ENCODE measurements around the gene RTN4R. TPM values are rescaled to one million over a fixed set of nuclear protein-coding genes. Genes with fewer than 3 reads are reported as not detected.

Gene RTN4R
- total and polyA plus RNA-seq, 3 donors from 2014 or later = 2.1 to 6.1 (median 5.1) TPM

DNA sequence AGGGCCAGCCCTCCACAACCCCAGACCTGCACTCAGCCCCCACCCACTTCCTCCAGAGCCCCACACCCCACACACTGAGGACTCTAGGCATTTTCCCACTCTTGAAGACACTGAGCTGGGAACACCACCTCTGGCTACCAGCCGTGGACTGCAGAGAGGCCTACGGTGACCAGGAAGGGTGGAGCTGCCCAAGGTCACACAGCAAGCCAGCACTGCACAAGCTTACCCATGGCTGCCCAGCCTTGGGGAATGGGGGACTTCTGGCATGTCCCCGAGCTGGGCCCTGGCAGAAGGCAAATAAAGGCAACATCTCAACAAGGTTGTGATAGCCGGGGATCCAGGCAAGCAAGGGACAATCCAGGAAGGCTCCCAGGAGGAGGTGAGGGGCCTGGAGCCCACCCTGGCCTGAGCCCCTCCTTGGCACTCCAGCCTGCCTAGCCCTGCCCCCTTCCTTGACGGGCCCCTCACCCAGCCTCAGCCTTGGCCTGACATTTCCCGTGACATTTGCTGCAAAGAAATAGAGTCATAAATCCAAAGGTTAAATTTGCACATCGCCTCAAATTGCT is 5.5 kb downstream of the RTN4R start:
- Histone ChIP-seq H3K4me1 (peaks cover 4% of the 10 kb centered on the region), H3K27me3 (no peaks in the 10 kb centered on the region), H3K4me3 (no peak overlapping the region), H3K9me3 (no peaks in the 10 kb centered on the region), H3K27ac (no peak overlapping the region), H3K36me3 (ENCODE audit: low read depth, missing control alignments) (no peaks in the 10 kb centered on the region)
- no peak for DNase-seq
- 70 to 94% methylated on average over 5 to 7 of the region's 7 CpGs for WGBS, 2 donors
- TF ChIP-seq, protein P1, sequence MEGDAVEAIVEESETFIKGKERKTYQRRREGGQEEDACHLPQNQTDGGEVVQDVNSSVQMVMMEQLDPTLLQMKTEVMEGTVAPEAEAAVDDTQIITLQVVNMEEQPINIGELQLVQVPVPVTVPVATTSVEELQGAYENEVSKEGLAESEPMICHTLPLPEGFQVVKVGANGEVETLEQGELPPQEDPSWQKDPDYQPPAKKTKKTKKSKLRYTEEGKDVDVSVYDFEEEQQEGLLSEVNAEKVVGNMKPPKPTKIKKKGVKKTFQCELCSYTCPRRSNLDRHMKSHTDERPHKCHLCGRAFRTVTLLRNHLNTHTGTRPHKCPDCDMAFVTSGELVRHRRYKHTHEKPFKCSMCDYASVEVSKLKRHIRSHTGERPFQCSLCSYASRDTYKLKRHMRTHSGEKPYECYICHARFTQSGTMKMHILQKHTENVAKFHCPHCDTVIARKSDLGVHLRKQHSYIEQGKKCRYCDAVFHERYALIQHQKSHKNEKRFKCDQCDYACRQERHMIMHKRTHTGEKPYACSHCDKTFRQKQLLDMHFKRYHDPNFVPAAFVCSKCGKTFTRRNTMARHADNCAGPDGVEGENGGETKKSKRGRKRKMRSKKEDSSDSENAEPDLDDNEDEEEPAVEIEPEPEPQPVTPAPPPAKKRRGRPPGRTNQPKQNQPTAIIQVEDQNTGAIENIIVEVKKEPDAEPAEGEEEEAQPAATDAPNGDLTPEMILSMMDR (IDR thresholded peaks at IDR 0.05) = no peak
- TF ChIP-seq POLR2A (IDR thresholded peaks at IDR 0.05) = no peak
- intact Hi-C loops (cut with DNase I; ENCODE audit: low total_unique reads) = no loop called here

DNA sequence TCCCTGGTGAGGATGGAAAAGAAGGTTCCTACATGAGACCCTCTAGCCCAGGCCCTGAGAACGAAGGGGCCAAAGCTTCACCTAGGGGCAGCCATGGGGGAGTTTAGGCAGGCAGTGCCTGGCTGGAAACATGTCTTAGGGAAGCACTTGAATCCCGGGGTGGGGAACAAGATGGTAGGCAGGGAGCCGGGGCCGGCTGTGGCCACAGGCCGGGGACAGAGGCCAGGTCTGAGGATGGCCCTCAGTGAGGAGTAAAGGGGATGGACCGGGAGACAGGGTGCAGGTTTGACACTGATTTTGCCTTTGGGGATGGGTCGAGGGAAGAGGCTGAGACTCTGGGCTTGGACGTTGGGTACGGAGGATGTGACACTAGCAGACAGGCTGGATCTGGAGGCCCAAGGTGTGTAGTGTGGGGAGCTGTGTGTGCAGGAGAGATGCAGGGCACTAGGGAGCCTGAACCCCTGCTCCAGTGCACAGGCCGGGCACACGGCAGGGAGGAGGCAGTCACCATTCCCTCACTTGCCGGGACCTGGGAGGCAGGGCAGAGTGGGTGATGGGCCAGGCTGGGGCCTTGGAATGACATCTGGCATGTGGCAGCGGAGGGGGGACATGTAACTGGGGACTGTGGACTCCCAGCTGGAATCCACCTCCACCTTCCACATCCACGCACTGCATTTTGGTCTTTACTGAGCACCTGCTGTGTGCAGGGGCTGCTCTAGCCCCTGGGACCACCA is 6.1 kb downstream of the RTN4R start:
- 90 to 92% methylated on average over 13 to 14 of the region's 14 CpGs for WGBS, 2 donors
- H3K9me3 ChIP-seq = no peaks in the 10 kb centered on the region
- DNase-seq = no peak
- H3K4me1 ChIP-seq = no peaks in the 10 kb centered on the region
- no peak overlapping the region for H3K4me3 ChIP-seq
- intact Hi-C loops (cut with DNase I; ENCODE audit: low total_unique reads) = no loop called here
- no peaks in the 10 kb centered on the region for H3K36me3 ChIP-seq (ENCODE audit: low read depth, missing control alignments)
- no peaks in the 10 kb centered on the region for H3K27me3 ChIP-seq
- H3K27ac ChIP-seq = no peak overlapping the region
- TF ChIP-seq POLR2A (IDR thresholded peaks at IDR 0.05) = no peak
- TF ChIP-seq, protein P1 (IDR thresholded peaks at IDR 0.05) = no peak

DNA sequence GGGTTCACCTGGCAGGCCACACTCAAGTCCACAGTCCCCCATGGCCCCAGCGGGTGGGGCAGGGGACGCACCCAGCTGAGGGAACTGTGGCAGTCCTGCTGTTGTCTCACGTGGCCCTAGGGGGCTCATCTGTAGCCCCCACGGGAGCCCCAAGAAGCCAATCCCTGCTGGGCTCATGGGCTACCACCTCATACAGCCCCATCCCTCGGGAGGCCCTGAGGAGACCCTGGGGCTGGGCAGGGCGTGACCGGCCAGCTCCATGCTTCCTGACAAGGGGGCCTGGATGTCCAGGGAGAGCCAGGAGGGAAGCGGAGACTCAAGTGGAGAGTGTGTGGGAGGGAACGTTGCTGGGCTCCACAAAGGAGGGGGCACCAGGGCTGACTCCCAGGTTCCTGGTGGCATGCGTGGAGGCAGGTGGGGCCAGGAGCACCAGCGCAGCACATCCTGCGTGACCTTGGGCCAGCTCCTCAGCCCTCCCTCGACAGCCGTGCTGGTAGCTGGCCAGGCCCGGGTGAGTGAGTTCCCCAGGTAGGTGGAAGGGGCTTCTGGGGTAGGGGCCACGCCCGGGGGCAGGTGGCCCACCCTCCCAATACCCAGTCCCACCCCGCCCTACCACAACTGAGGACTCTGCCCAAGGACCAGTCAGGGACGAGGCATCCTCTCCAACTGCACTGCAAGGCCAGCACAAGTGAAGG is 7.9 kb downstream of the RTN4R start:
- no peak for DNase-seq
- no peaks in the 10 kb centered on the region for H3K4me1 ChIP-seq
- no peaks in the 10 kb centered on the region for H3K36me3 ChIP-seq (ENCODE audit: low read depth, missing control alignments)
- WGBS, 2 donors = 68 to 73% methylated on average over 12 to 19 of the region's 19 CpGs
- intact Hi-C loops (cut with DNase I; ENCODE audit: low total_unique reads) = no loop called here
- no peak overlapping the region for H3K4me3 ChIP-seq
- no peaks in the 10 kb centered on the region for H3K9me3 ChIP-seq
- H3K27me3 ChIP-seq = no peaks in the 10 kb centered on the region
- H3K27ac ChIP-seq = no peak overlapping the region
- TF ChIP-seq, protein P1 (IDR thresholded peaks at IDR 0.05) = no peak
- TF ChIP-seq POLR2A (IDR thresholded peaks at IDR 0.05) = no peak

DNA sequence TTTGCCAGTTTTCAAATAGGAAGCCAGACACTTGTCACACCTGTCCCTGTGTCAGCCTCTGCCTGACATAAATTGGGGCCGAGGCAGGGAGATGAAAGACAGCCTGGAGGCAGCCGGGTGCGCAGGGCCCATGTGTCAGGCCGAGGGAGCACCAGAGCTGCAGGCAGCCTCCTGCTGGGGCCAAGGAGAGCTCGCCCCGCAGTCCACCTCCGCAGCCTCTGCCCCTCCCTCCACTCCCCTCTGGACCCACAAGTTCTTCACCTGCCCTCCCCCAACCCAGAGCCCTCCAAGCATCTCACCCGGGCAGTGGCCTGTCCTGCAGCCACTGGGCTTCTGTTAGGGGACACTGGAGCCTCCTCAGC is 8.8 kb downstream of the RTN4R start:
- WGBS, 2 donors = 90 to 96% methylated on average over 7 to 8 of the region's 8 CpGs
- intact Hi-C loops (cut with DNase I; ENCODE audit: low total_unique reads) = no loop called here
- DNase-seq = no peak

More for the DNA sequence above, 8.8 kb downstream of the RTN4R start:
- H3K4me1 ChIP-seq = no peaks in the 10 kb centered on the region
- no peak for TF ChIP-seq POLR2A (IDR thresholded peaks at IDR 0.05)
- TF ChIP-seq, protein P1 (IDR thresholded peaks at IDR 0.05) = no peak
- no peak overlapping the region for H3K27ac ChIP-seq
- no peaks in the 10 kb centered on the region for H3K9me3 ChIP-seq
- no peaks in the 10 kb centered on the region for H3K27me3 ChIP-seq
- no peak overlapping the region for H3K4me3 ChIP-seq
- no peaks in the 10 kb centered on the region for H3K36me3 ChIP-seq (ENCODE audit: low read depth, missing control alignments)

All from testis (tissue), 3 donors.